Erythroblast (primary cell): Measurements from ENCODE around the gene SLC43A1.

Source experiments
- GATA1 ChIP-seq: IDR thresholded peaks from 2 replicates; pipeline ENCODE4 v1.6.1; 2011; ENCODE audit warnings: low read depth, mild to moderate bottlenecking, control low read depth, low read length, moderate library complexity
- POLR2A ChIP-seq: IDR thresholded peaks from 2 replicates; pipeline ENCODE4 v1.6.1; 2011; ENCODE audit warnings: mild to moderate bottlenecking, low read length

- TF ChIP-seq POLR2A (no peak), GATA1 (no peak)
Observed at GRCh38 chr11:57481915-57482781, 33.4 kb downstream of the SLC43A1 start.
